K562 (cell line): Measurements from ENCODE around the gene MFF. TPM values are rescaled to one million over a fixed set of nuclear protein-coding genes. Genes with fewer than 3 reads are reported as not detected.

Source experiments
- ATAC-seq: fragments of 200-7000 bp; cut with Tn5 transposase; 3 replicates; pipeline ENCODE4 v1.9.1; 2020; ENCODE audit warnings: moderate library complexity
- BruUV-seq: library from RNA; stranded (reverse); fragments of 400-500 nt; replicated peaks from 2 replicates; lab custom pipeline; 2021; lab: Mats Ljungman, UMichigan
- CTCF ChIA-PET: fragments of 300-600 bp; formaldehyde crosslinking; extraction: SDS; loops from one replicate; lab custom pipeline; 2021; ENCODE audit warnings: low intra/inter-chr PET ratio; lab: Yijun Ruan, JAX
- POLR2A ChIA-PET: fragments of 300-600, 350-650 bp; sonication (Branson Sonifier 250); formaldehyde crosslinking; extraction: SDS; loops from one replicate; lab custom pipeline; 2021; ENCODE audit warnings: antibody characterized with exemption, inconsistent platforms; lab: Yijun Ruan, JAX
- DNase-seq, 4 experiments: peaks; one replicate each; pipeline versions ENCODE4 v3.0.0 to v3.0.0-alpha.2; 2011 to 2018; ENCODE audit warnings: low spot score in 3 of 4, mixed read lengths in 3 of 4; ENCODE audit errors: extremely low read depth in 1 of 4
- FAIRE-seq: peaks from 2 replicates; lab custom pipeline; 2011; peaks lifted over from hg19 to GRCh38; lab: Jason Lieb, UNC
- H2AFZ ChIP-seq: 2 replicates; pipeline ENCODE4 v1.6.0; 2011; ENCODE audit warnings: low read depth, low read length, control low read depth, inconsistent platforms
- H3K27ac ChIP-seq: fragments of 200-600 bp; 3 replicates; pipeline ENCODE4 v1.8.0; 2011; ENCODE audit warnings: low read depth, mild to moderate bottlenecking, control low read depth, inconsistent platforms, low read length, moderate library complexity, mixed read lengths; ENCODE audit errors: extremely low read depth
- H3K27me3 ChIP-seq, 2 experiments: fragments of 300-600 bp in 1 of 2; 2 replicates in 1 of 2; 3 replicates in 1 of 2; pipeline versions ENCODE4 v1.6.0 to v1.8.0; 2011; ENCODE audit warnings: inconsistent platforms in 2 of 2, low read length in 2 of 2, mild to moderate bottlenecking in 1 of 2, mixed read lengths in 1 of 2, moderate library complexity in 1 of 2; ENCODE audit not compliant: control insufficient read depth in 2 of 2, insufficient read depth in 2 of 2
- H3K36me3 ChIP-seq: fragments of 300-600 bp; 3 replicates; pipeline ENCODE4 v1.8.0; 2011; ENCODE audit warnings: mild to moderate bottlenecking, low read length, inconsistent platforms; ENCODE audit not compliant: control insufficient read depth, insufficient read depth
- H3K4me1 ChIP-seq, 2 experiments: fragments of 200-600 bp in 1 of 2; replicated peaks in 1 of 2; 2 replicates in 1 of 2; 3 replicates in 1 of 2; pipeline versions ENCODE4 v1.5.1 to v1.8.0; 2011; ENCODE audit warnings: inconsistent platforms in 2 of 2, low read length in 2 of 2, mild to moderate bottlenecking in 1 of 2, mixed read lengths in 1 of 2, moderate library complexity in 1 of 2; ENCODE audit not compliant: control insufficient read depth in 2 of 2, insufficient read depth in 2 of 2
- H3K4me2 ChIP-seq: 2 replicates; pipeline ENCODE4 v1.6.1; 2011; ENCODE audit warnings: low read length, control low read depth, inconsistent platforms, mixed read lengths; ENCODE audit not compliant: insufficient read depth
- H3K4me3 ChIP-seq: fragments of 200-600 bp; sonication (generic), shearing (Covaris generic); 2 replicates; pipeline ENCODE4 v1.5.1; 2016; ENCODE audit warnings: control low read depth, inconsistent platforms
- H3K79me2 ChIP-seq: fragments of 200-600 bp; 3 replicates; pipeline ENCODE4 v1.8.0; 2011; ENCODE audit warnings: low read length, inconsistent platforms; ENCODE audit not compliant: control insufficient read depth, insufficient read depth
- H3K9ac ChIP-seq, 2 experiments: 2 replicates each; pipeline versions ENCODE4 v1.6.0 to v1.6.1; 2011; ENCODE audit warnings: low read depth in 2 of 2, low read length in 2 of 2, control low read depth in 1 of 2, inconsistent platforms in 1 of 2, mild to moderate bottlenecking in 1 of 2, mixed read lengths in 1 of 2; ENCODE audit not compliant: insufficient read depth in 1 of 2
- H3K9me1 ChIP-seq: one replicate; pipeline ENCODE4 v1.6.0; 2011; ENCODE audit warnings: inconsistent platforms, mild to moderate bottlenecking, low read length, moderate library complexity; ENCODE audit not compliant: control insufficient read depth, insufficient read depth
- H3K9me3 ChIP-seq: replicated peaks from 2 replicates; pipeline ENCODE4 v1.5.1; 2011; ENCODE audit warnings: low read depth, low read length, inconsistent platforms; ENCODE audit not compliant: control insufficient read depth, insufficient read depth
- H4K20me1 ChIP-seq: replicated peaks from 2 replicates; pipeline ENCODE4 v1.6.1; 2011; ENCODE audit warnings: low read length, inconsistent platforms, mixed read lengths; ENCODE audit not compliant: control insufficient read depth, insufficient read depth
- CHD4 ChIP-seq: fragments of 200-600 bp; sonication (generic); IDR thresholded peaks from 3 replicates; pipeline ENCODE4 v1.6.1; 2012; ENCODE audit warnings: low read depth, mild to moderate bottlenecking, mixed read lengths, low read length, inconsistent platforms; ENCODE audit not compliant: insufficient read depth, insufficient replicate concordance, poor library complexity, severe bottlenecking
- HLTF ChIP-seq: fragments of 450-650 bp; IDR thresholded peaks from 2 replicates; pipeline ENCODE4 v1.6.1; 2016
- RBBP5 ChIP-seq: fragments of 200-600 bp; sonication (generic); IDR thresholded peaks from 2 replicates; pipeline ENCODE4 v1.6.1; 2012; ENCODE audit warnings: borderline replicate concordance, mild to moderate bottlenecking, low read length, control low read depth, inconsistent platforms; ENCODE audit not compliant: insufficient read depth, poor library complexity, severe bottlenecking
- REST ChIP-seq, 2 experiments: fragments of 450-650 bp; formaldehyde crosslinking in 1 of 2; IDR thresholded peaks; 2 replicates each; pipeline versions ENCODE4 v1.4.0 to v1.6.1; 2014 to 2020; ENCODE audit warnings: mild to moderate bottlenecking in 2 of 2, borderline replicate concordance in 1 of 2, low read depth in 1 of 2
- ZNF146 ChIP-seq: IDR thresholded peaks from one replicate; pipeline ENCODE4 v1.6.1; 2018; ENCODE audit warnings: missing compliant biosample characterization; ENCODE audit not compliant: unreplicated experiment
- ZNF695 ChIP-seq: fragments of 450-650 bp; formaldehyde crosslinking; IDR thresholded peaks from 2 replicates; pipeline ENCODE4 v1.4.0; 2020; ENCODE audit warnings: mild to moderate bottlenecking, moderate library complexity
- ZNF764 ChIP-seq: fragments of 250-450 bp; sonication (Bioruptor Pico); IDR thresholded peaks from 2 replicates; pipeline ENCODE4 v1.4.0; 2020; ENCODE audit warnings: low read depth, mild to moderate bottlenecking, moderate library complexity
- WGBS: fragments of 100-300 bp; shearing (Covaris generic); methylation state at CpG from one replicate; pipeline ENCODE4 v1.1.6; 2016; ENCODE audit warnings: low coverage, mixed read lengths; ENCODE audit not compliant: insufficient coverage; ENCODE audit errors: missing lambda C conversion rate; 5-methylcytosine and 5-hydroxymethylcytosine counted together
- in situ Hi-C: fragments of 300-500 bp; cut with MboI; formaldehyde crosslinking; loops from 4 replicates; pipeline ENCODE4 v1.15.0; 2018; ENCODE audit warnings: inconsistent platforms, mixed read lengths
- intact Hi-C: fragments of 100-400 bp; cut with micrococcal nuclease; formaldehyde crosslinking; loops from 2 replicates; pipeline ENCODE4 v1.14.2; 2022
- polyA plus RNA-seq, 8 experiments: library from polyadenylated mRNA; depleted of rRNA in 4 of 8; stranded (reverse) in 5 of 8; unstranded in 3 of 8; fragments of >200 nt; fragmentation: Nextera tagmentation in 2 of 8; fragmentation: Illumina TruSeq in 1 of 8; extraction: Ambion mirVana in 2 of 8; extraction: Trizol in 1 of 8; gene quantifications; 2 replicates each; pipeline versions ENCODE4 v1.2.1 to v1.2.3, GENCODE V29; 2011 to 2014; ENCODE audit warnings: inconsistent platforms in 1 of 8, missing spikeins in 1 of 8
- total RNA-seq, 7 experiments: library from RNA; depleted of rRNA in 6 of 7; stranded (reverse); fragments of >200 nt in 6 of 7; fragmentation: Illumina TruSeq in 2 of 7; extraction: Trizol in 2 of 7; gene quantifications; 2 replicates each; pipeline versions ENCODE4 v1.2.1 to v1.2.3, GENCODE V29; 2011 to 2021; ENCODE audit warnings: low replicate concordance in 1 of 7

Gene MFF
- total and polyA plus RNA-seq, 9 of the 15 experiments (the other 6 are each of a cell fraction or from before 2014, with no cell fraction given) = 9.4 to 75.4 (median 55.7) TPM

DNA sequence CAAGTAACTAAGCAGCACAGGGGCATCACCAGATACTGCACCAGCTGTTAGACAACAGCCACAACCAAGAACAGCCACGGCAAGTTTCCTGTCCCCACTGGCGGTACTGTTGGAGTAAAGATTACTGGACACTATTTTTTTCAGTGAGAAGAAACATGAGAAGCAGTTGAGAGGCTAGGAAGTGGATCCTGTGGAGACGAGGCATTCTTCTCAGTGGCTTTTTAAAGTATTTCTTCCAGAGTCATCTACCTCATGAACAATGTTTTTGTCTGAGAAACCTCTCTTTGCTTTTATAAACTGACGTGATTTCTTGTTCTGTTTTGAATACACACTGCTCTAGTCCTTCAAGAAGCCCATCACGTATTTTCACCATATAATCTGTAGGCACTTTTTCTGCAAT, 35.3 kb downstream of the MFF start:
- Histone ChIP-seq H3K9me3 (no peaks in the 10 kb centered on the region), H3K4me1 (no peaks in the 10 kb centered on the region), H3K9ac (no peak overlapping the region), H3K36me3 (peaks cover 31% of the 10 kb centered on the region; the same call in 2 of the 3 replicates), H3K27me3 (no peaks in the 10 kb centered on the region), H2AFZ (no peak overlapping the region), H3K4me3 (no peak overlapping the region), H3K27ac (no peak overlapping the region), H3K79me2 (no peaks in the 10 kb centered on the region), H3K4me2 (no peak overlapping the region), H4K20me1 (no peaks in the 10 kb centered on the region), H3K9me1 (no peaks in the 10 kb centered on the region)
- intact Hi-C loops (no loop called here), in situ Hi-C loops (no loop called here)
- ATAC-seq (no peak), DNase-seq (no peak), FAIRE-seq (no peak)
- TF ChIP-seq CHD4 (no peak), ZNF695 (CRISPR knock-in tag) (no peak), RBBP5 (no peak), HLTF (no peak)
- no TSS peak for BruUV-seq
- WGBS = 50% methylated on average over 5 of the region's 5 CpGs
- ChIA-PET CTCF (no interaction called here), POLR2A (interaction anchor here (0.7 kb wide), 1 partner anchor 9 kb away, joined by 3 read pairs; no protein-coding TSS in a partner anchor)

DNA sequence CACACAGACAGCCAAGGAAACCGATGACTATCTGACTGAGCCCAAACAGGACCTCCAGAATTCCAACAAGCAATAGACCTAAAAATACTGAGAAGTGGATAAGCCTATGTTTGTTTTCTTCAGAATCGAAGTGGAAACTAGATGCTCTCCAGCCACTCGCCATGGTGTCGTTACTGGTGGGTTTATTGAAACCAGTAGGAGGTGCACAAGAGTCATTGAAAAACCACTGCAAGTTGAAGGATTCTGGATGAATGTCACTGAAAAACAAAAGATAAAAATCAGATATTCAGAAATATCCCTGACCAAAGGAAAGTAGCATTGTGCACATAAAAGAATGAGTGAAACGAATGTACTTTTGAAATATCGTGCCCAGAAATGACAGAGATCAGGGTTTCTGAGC, 38.7 kb downstream of the MFF start:
- H3K9me3 ChIP-seq = no peaks in the 10 kb centered on the region
- no peaks in the 10 kb centered on the region; a peak in 1 of 5 replicates for H3K27me3 ChIP-seq
- no peaks in the 10 kb centered on the region for H4K20me1 ChIP-seq
- H3K9me1 ChIP-seq = no peaks in the 10 kb centered on the region
- intact Hi-C loops = loop anchor here (2.0 kb wide), 1 partner anchor 403 kb away; no protein-coding TSS in a partner anchor
- whole genome bisulfite sequencing = 15% methylated on average over 6 of the region's 6 CpGs
- no TSS peak for BruUV-seq
- in situ Hi-C loops = no loop called here
- peak in 2 of 4 experiments; percentile 7 to 44 for DNase-seq
- no peak overlapping the region for H3K4me3 ChIP-seq
- peaks cover 7% of the 10 kb centered on the region; the same call in 2 of the 3 replicates for H3K36me3 ChIP-seq
- H2AFZ ChIP-seq = no peak overlapping the region
- FAIRE-seq = no peak
- H3K9ac ChIP-seq = no peak overlapping the region
- ATAC-seq = peak; percentile 80
- CTCF ChIA-PET = interaction anchor here (0.6 kb wide), 1 partner anchor 402 kb away, joined by 4 read pairs; no protein-coding TSS in a partner anchor
- H3K4me2 ChIP-seq = no peak overlapping the region
- POLR2A ChIA-PET = no interaction called here
- no peaks in the 10 kb centered on the region for H3K4me1 ChIP-seq
- H3K27ac ChIP-seq = no peak overlapping the region
- no peaks in the 10 kb centered on the region for H3K79me2 ChIP-seq
- TF ChIP-seq ZNF146 (CRISPR knock-in tag) (no peak), ZNF764 (CRISPR knock-in tag) (peak; percentile 92), REST (IDR thresholded peaks at IDR 0.05; ENCODE audit: borderline replicate concordance) (peak; percentile 22; the same call in 1 of the 2 replicates), REST (CRISPR knock-in tag; IDR thresholded peaks at IDR 0.05; ENCODE audit: low read depth) (no peak)
